Large intestine (tissue), 12 donors: Measurements from ENCODE around the gene IFIT5. TPM values are rescaled to one million over a fixed set of nuclear protein-coding genes. Genes with fewer than 3 reads are reported as not detected.
A peak's percentile ranks its signal among the peaks of the same experiment; 100 is the strongest.

ENCODE experiments used
- DNase-seq, 2 donors: peaks; one replicate each; pipeline versions ENCODE4 v3.0.0 to v3.0.0-alpha.2; 2013
- H3K27ac ChIP-seq: one replicate; pipeline ENCODE4 v1.5.1; 2013; ENCODE audit warnings: low read length
- H3K27me3 ChIP-seq: 2 replicates; pipeline ENCODE4 v1.6.1; 2013; ENCODE audit warnings: low read length; ENCODE audit not compliant: control insufficient read depth, insufficient read depth
- H3K36me3 ChIP-seq: 2 replicates; pipeline ENCODE4 v1.6.1; 2013; ENCODE audit warnings: low read length; ENCODE audit not compliant: control insufficient read depth, insufficient read depth
- H3K4me1 ChIP-seq: one replicate; pipeline ENCODE4 v1.6.1; 2013; ENCODE audit warnings: low read length; ENCODE audit not compliant: control insufficient read depth, insufficient read depth
- H3K4me3 ChIP-seq: one replicate; pipeline ENCODE4 v1.5.1; 2013; ENCODE audit warnings: low read length
- H3K9me3 ChIP-seq: one replicate; pipeline ENCODE4 v1.6.1; 2013; ENCODE audit warnings: mild to moderate bottlenecking, low read depth, low read length, moderate library complexity; ENCODE audit not compliant: control insufficient read depth
- WGBS: methylation state at CpG from one replicate; pipeline ENCODE4 v1.1.5; 2013; ENCODE audit warnings: low lambda C conversion rate; ENCODE audit not compliant: insufficient coverage; 5-methylcytosine and 5-hydroxymethylcytosine counted together
- long read RNA-seq, 11 donors: transcript quantifications; one replicate each; lab custom pipeline, GENCODE V29; 2026
- polyA plus RNA-seq: library from polyadenylated mRNA; unstranded; fragments of 120-200 nt; gene quantifications from one replicate; pipeline ENCODE4 v1.2.1, GENCODE V29; 2013

Gene IFIT5
- 13.3 TPM for polyA plus RNA-seq
- long read RNA-seq, donor 1, full-length matches to known transcripts, result 5 of 5 reads
- long read RNA-seq, donor 1, partial matches to known transcripts, result 0 of 5 reads
- long read RNA-seq, donor 1, other reads (novel, unspliced or antisense), result 0 of 5 reads
- long read RNA-seq, donor 2, full-length matches to known transcripts, result 14 of 14 reads
- long read RNA-seq, donor 2, partial matches to known transcripts, result 0 of 14 reads
- long read RNA-seq, donor 2, other reads (novel, unspliced or antisense), result 0 of 14 reads
- long read RNA-seq, donor 3, result 0 reads
- long read RNA-seq, donor 4, result 0 reads
- long read RNA-seq, donor 5, full-length matches to known transcripts, result 7 of 7 reads
- long read RNA-seq, donor 5, partial matches to known transcripts, result 0 of 7 reads
- long read RNA-seq, donor 5, other reads (novel, unspliced or antisense), result 0 of 7 reads
- long read RNA-seq, donor 6, full-length matches to known transcripts, result 11 of 11 reads
- long read RNA-seq, donor 6, partial matches to known transcripts, result 0 of 11 reads
- long read RNA-seq, donor 6, other reads (novel, unspliced or antisense), result 0 of 11 reads
- long read RNA-seq, donor 7, full-length matches to known transcripts, result 6 of 6 reads
- long read RNA-seq, donor 7, partial matches to known transcripts, result 0 of 6 reads
- long read RNA-seq, donor 7, other reads (novel, unspliced or antisense), result 0 of 6 reads
- long read RNA-seq, donor 8, full-length matches to known transcripts, result 13 of 13 reads
- long read RNA-seq, donor 8, partial matches to known transcripts, result 0 of 13 reads
- long read RNA-seq, donor 8, other reads (novel, unspliced or antisense), result 0 of 13 reads
- long read RNA-seq, donor 9, full-length matches to known transcripts, result 11 of 11 reads
- long read RNA-seq, donor 9, partial matches to known transcripts, result 0 of 11 reads
- long read RNA-seq, donor 9, other reads (novel, unspliced or antisense), result 0 of 11 reads
- long read RNA-seq, donor 10, full-length matches to known transcripts, result 13 of 13 reads
- long read RNA-seq, donor 10, partial matches to known transcripts, result 0 of 13 reads
- long read RNA-seq, donor 10, other reads (novel, unspliced or antisense), result 0 of 13 reads
- long read RNA-seq, donor 11, full-length matches to known transcripts, result 6 of 6 reads
- long read RNA-seq, donor 11, partial matches to known transcripts, result 0 of 6 reads
- long read RNA-seq, donor 11, other reads (novel, unspliced or antisense), result 0 of 6 reads

DNA sequence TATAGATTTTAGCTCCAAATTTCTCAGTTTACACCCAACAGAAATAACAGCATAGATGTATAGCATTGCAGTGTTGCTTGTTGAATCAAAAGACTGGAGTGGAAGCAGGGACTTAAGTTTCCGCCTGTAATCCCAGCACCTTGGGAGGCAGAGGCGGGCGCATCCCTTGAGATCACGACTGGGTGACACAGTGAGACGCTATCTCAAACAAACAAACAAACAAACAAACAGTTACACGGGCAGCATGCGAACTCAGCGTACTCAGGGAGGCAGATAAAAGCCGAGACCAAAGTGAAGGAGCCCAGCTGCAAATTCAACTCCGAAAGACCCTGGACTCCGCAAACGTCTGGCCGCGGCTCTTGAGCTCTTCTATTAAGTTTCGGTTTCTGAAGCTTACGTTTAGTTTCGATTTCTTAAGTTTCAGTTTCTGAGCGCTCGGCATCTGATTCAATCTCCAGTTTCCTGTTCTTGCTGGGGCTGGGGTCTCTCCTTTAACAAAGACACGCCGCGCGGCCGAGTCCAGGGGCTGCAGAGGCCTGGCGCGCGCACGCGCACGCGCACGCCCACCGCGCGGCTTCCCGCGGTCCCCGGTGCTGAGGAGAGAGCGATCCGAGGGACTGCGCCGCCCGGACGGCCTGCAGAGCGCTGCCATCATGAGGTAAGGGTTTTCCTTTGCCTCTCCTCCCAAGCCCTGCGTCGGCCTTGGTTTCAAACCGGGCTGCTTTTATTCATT, at the start of gene IFIT5:
TSS of gene IFIT5 (plus strand) at position 423 of the 733 bp plus-strand sequence. CDS start at position 654, 231 bp downstream.
- peaks cover 10% of the 10 kb centered on the region for H3K4me1 ChIP-seq
- 10% methylated on average over 2 of the region's 48 CpGs for WGBS
- peak; percentile 70 to 94 for DNase-seq
- peak within 1 kb of the TSS; percentile 98 for H3K27ac ChIP-seq
- H3K9me3 ChIP-seq, result peaks cover 4% of the 10 kb centered on the region
- H3K36me3 ChIP-seq, result peaks cover 13% of the 10 kb centered on the region
- H3K27me3 ChIP-seq, result no peaks in the 10 kb centered on the region
- peak within 1 kb of the TSS; percentile 80 for H3K4me3 ChIP-seq

DNA sequence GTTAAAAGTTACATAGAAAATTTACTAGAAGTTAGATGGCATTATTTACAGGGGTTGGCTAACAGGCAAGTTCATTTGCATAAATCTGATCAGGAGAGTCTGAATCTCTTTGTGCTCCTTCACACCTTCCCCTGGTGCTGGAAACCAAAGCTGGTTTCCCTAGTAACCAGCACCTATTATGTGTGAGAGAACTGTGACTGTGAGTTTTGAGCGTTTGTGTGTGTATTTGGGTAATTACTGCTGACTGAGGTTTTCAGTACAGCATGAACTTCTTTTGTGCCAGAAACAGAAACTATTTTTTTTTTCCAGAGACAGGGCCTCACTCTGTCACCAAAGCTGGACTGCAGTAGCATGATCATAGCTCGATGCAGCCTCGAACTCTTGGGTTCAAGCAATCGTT, 46.8 kb upstream of the IFIT5 start:
- Histone ChIP-seq H3K4me1 (peaks cover 18% of the 10 kb centered on the region), H3K9me3 (no peaks in the 10 kb centered on the region), H3K27ac (peak overlapping the region; percentile 47), H3K27me3 (no peaks in the 10 kb centered on the region), H3K4me3 (no peak overlapping the region), H3K36me3 (no peaks in the 10 kb centered on the region)
- DNase-seq, result peak in 1 of 2 donors; percentile 57
- 72% methylated on average over 2 of the region's 4 CpGs for WGBS

GRCh38 chr10:89368129-89368528, 46.2 kb upstream of the IFIT5 start:
- Histone ChIP-seq H3K4me3 (no peak overlapping the region), H3K27ac (peak overlapping the region; percentile 47), H3K27me3 (no peaks in the 10 kb centered on the region), H3K9me3 (no peaks in the 10 kb centered on the region), H3K36me3 (no peaks in the 10 kb centered on the region), H3K4me1 (peaks cover 16% of the 10 kb centered on the region)
- no peak for DNase-seq
- no CpG with 5 or more reads among the region's 1 CpG for WGBS

DNA sequence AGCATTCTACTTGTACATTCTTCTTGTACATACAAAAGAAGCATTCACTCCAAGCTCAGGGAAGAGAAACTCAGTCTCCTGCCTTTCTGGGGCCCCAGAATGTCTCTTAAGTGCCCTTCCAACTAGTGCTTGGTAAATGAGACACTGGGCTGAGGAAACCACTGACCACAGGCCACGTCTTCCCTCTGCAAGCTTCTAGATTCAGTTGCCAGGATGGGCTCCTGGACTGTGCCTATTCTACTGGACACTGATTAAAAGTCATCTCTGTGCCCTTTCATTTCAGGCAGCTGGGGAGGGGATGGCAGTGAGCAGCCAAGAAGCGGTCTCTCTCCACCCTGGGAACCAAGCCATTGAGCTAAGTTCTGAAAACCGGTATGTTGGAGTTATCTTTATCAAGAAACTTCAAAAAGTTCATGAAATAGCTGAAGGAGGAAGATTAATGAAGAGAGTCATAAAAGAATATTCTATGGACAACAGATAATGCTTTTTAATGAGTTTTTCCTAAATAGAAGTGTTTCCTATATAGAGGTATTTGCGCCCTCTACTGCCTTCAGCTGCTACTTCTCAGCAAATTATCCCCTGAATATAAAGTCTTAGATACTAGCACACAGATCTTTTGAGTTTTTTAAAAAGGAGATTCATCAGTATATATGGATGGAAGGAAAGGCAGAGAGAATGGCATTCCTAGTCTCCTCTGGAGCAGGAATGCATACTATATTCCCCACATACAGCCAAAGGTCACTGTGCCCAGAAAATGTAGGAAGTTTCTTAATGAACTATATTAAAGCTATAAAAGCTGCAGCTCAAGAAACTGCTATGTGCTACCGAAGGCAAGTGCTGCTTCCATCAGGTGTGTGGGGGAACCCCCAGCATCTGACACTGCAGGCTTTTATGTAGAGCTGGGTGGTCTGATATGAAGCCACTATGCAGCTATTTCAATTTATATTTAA, 44.9 kb upstream of the IFIT5 start:
- Histone ChIP-seq H3K4me1 (peaks cover 24% of the 10 kb centered on the region), H3K27me3 (no peaks in the 10 kb centered on the region), H3K36me3 (no peaks in the 10 kb centered on the region), H3K4me3 (no peak overlapping the region), H3K9me3 (no peaks in the 10 kb centered on the region), H3K27ac (no peak overlapping the region)
- 70% methylated on average over 2 of the region's 5 CpGs for WGBS
- DNase-seq, result peak in 1 of 2 donors; percentile 31

DNA sequence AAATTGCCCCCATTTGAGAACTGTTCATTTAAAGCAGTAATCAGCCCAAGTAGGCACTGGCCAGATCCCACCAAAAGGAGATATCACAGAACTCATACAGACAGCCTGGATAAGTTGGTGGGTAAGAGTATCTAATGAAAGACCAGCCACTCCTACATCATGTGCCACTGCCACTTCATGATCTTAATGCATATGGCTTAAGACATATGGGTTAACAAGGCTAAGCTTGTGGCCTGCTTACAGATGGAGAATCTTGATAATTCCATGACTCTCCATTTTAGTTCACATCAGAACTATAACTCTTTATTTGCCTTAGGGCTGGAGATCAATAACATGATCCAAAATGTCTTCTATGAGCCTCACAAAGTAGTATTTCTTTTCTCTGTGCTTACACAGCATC, 43.3 kb upstream of the IFIT5 start:
- H3K27me3 ChIP-seq, result no peaks in the 10 kb centered on the region
- H3K4me3 ChIP-seq, result no peak overlapping the region
- H3K4me1 ChIP-seq, result peaks cover 29% of the 10 kb centered on the region
- no peak for DNase-seq
- no peak overlapping the region for H3K27ac ChIP-seq
- H3K9me3 ChIP-seq, result no peaks in the 10 kb centered on the region
- no peaks in the 10 kb centered on the region for H3K36me3 ChIP-seq

DNA sequence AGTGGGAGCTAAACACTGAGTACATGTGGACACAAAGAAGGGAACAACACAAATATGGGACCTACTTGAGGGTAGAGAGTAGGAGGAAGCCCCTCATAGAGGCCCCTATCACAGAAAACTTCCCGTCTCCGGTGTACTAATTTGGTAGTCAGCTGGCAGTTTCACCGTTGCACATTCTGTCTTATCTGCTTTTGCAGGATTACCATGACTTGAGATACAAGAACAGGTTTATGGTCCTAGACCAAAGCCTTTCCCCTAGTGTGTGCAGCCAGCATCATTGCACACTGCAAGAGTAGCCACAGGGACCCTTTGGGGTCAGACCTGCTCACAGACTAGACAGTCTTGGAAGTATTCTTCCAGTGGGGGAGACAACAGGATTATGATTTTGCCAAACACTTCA, 42.4 kb upstream of the IFIT5 start:
- WGBS, result no CpG with 5 or more reads among the region's 3 CpGs

GRCh38 chr10:89373916-89374711, 40.3 kb upstream of the IFIT5 start:
- no peak overlapping the region for H3K4me3 ChIP-seq
- no peaks in the 10 kb centered on the region for H3K36me3 ChIP-seq
- H3K27me3 ChIP-seq, result no peaks in the 10 kb centered on the region
- H3K4me1 ChIP-seq, result peaks cover 20% of the 10 kb centered on the region
- H3K9me3 ChIP-seq, result no peaks in the 10 kb centered on the region
- peak; percentile 72 to 86 for DNase-seq
- WGBS, result no CpG with 5 or more reads among the region's 3 CpGs
- H3K27ac ChIP-seq, result peak overlapping the region; percentile 79

More for the DNA sequence above, 42.4 kb upstream of the IFIT5 start:
- peak in 1 of 2 donors; percentile 43 for DNase-seq
- no peaks in the 10 kb centered on the region for H3K9me3 ChIP-seq
- peaks cover 29% of the 10 kb centered on the region for H3K4me1 ChIP-seq
- no peak overlapping the region for H3K4me3 ChIP-seq
- no peak overlapping the region for H3K27ac ChIP-seq
- H3K36me3 ChIP-seq, result no peaks in the 10 kb centered on the region
- H3K27me3 ChIP-seq, result no peaks in the 10 kb centered on the region

GRCh38 chr10:89374713-89375141, 39.6 kb upstream of the IFIT5 start:
- Histone ChIP-seq H3K4me1 (peaks cover 16% of the 10 kb centered on the region), H3K9me3 (no peaks in the 10 kb centered on the region), H3K27ac (peak overlapping the region; percentile 79), H3K27me3 (no peaks in the 10 kb centered on the region), H3K36me3 (no peaks in the 10 kb centered on the region), H3K4me3 (no peak overlapping the region)
- no peak for DNase-seq
